MCF 10A (cell line): ENCODE measurements around the gene GPC3. TPM values are rescaled to one million over a fixed set of nuclear protein-coding genes. Genes with fewer than 3 reads are reported as not detected.

Experiments used
- BruUV-seq: library from RNA; stranded (reverse); fragments of 400-500 nt; replicated peaks from 2 replicates; lab custom pipeline; 2021; lab: Mats Ljungman, UMichigan
- CTCF ChIA-PET: fragments of 300-600 bp; sonication (Branson Sonifier 250); formaldehyde crosslinking; extraction: SDS; loops from one replicate; lab custom pipeline; 2021; ENCODE audit warnings: antibody characterized with exemption, inconsistent platforms; lab: Yijun Ruan, JAX
- POLR2A ChIA-PET: fragments of 300-600, 350-650 bp; sonication (Branson Sonifier 250); formaldehyde crosslinking; extraction: SDS; loops from one replicate; lab custom pipeline; 2020; ENCODE audit warnings: antibody characterized with exemption, inconsistent platforms; lab: Yijun Ruan, JAX
- DNase-seq: peaks from one replicate; pipeline ENCODE4 v3.0.0-alpha.2; 2018; ENCODE audit not compliant: unreplicated experiment
- H3K27ac Mint-ChIP-seq: one replicate; pipeline ENCODE4 v1.8.0; 2022; ENCODE audit warnings: mild to moderate bottlenecking, low read depth, mixed read lengths; ENCODE audit not compliant: unreplicated experiment
- H3K27me3 Mint-ChIP-seq: one replicate; pipeline ENCODE4 v1.8.0; 2022; ENCODE audit warnings: mixed read lengths; ENCODE audit not compliant: insufficient read depth, unreplicated experiment
- H3K36me3 Mint-ChIP-seq: one replicate; pipeline ENCODE4 v1.8.0; 2022; ENCODE audit warnings: mild to moderate bottlenecking, moderate library complexity, mixed read lengths; ENCODE audit not compliant: insufficient read depth, unreplicated experiment
- H3K4me1 Mint-ChIP-seq: one replicate; pipeline ENCODE4 v1.8.0; 2022; ENCODE audit warnings: mixed read lengths; ENCODE audit not compliant: insufficient read depth, unreplicated experiment
- H3K4me3 Mint-ChIP-seq: one replicate; pipeline ENCODE4 v1.8.0; 2022; ENCODE audit warnings: mild to moderate bottlenecking, moderate library complexity, mixed read lengths; ENCODE audit not compliant: unreplicated experiment
- H3K9me3 Mint-ChIP-seq: one replicate; pipeline ENCODE4 v1.8.0; 2022; ENCODE audit warnings: mixed read lengths; ENCODE audit not compliant: unreplicated experiment
- intact Hi-C: fragments of 100-400 bp; cut with micrococcal nuclease; formaldehyde crosslinking; loops from 2 replicates; pipeline ENCODE4 v1.14.1; 2022
- total RNA-seq: library from RNA; stranded (reverse); gene quantifications from 2 replicates; pipeline ENCODE4 v1.2.3, GENCODE V29; 2022
- TF ChIP-seq, protein P1 (sequence below): fragments of 200-600 bp; IDR thresholded peaks from one replicate; pipeline ENCODE4 v1.8.0; 2022; ENCODE audit warnings: antibody characterized with exemption, mild to moderate bottlenecking; ENCODE audit not compliant: unreplicated experiment

GPC3 gene
- total RNA-seq, 1 experiment from 2014 or later = 0.37 TPM

GRCh38 chrX:133985967-133986683 lies 731 bp upstream of the GPC3 start:
- Mint-ChIP-seq H3K36me3 (no peaks in the 10 kb centered on the region), H3K4me3 (peak overlapping the region; percentile 68), H3K27ac (no peak overlapping the region), H3K4me1 (no peaks in the 10 kb centered on the region), H3K9me3 (no peaks in the 10 kb centered on the region), H3K27me3 (peaks cover 36% of the 10 kb centered on the region)
- TF ChIP-seq, protein P1, sequence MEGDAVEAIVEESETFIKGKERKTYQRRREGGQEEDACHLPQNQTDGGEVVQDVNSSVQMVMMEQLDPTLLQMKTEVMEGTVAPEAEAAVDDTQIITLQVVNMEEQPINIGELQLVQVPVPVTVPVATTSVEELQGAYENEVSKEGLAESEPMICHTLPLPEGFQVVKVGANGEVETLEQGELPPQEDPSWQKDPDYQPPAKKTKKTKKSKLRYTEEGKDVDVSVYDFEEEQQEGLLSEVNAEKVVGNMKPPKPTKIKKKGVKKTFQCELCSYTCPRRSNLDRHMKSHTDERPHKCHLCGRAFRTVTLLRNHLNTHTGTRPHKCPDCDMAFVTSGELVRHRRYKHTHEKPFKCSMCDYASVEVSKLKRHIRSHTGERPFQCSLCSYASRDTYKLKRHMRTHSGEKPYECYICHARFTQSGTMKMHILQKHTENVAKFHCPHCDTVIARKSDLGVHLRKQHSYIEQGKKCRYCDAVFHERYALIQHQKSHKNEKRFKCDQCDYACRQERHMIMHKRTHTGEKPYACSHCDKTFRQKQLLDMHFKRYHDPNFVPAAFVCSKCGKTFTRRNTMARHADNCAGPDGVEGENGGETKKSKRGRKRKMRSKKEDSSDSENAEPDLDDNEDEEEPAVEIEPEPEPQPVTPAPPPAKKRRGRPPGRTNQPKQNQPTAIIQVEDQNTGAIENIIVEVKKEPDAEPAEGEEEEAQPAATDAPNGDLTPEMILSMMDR = no peak
- ChIA-PET POLR2A (no interaction called here), CTCF (interaction anchor here (0.9 to 1.3 kb wide), 3 partner anchors 13 to 158 kb away, joined by 3 to 6 read pairs (median 4); no protein-coding TSS in a partner anchor)
- no peak for DNase-seq
- BruUV-seq = no TSS peak
- intact Hi-C loops = no loop called here

- H3K4me3 Mint-ChIP-seq = no peak overlapping the region
- TF ChIP-seq, protein P1 = no peak
- H3K27me3 Mint-ChIP-seq = peaks cover 49% of the 10 kb centered on the region
- no peaks in the 10 kb centered on the region for H3K9me3 Mint-ChIP-seq
- POLR2A ChIA-PET = no interaction called here
- intact Hi-C loops = no loop called here
- H3K4me1 Mint-ChIP-seq = no peaks in the 10 kb centered on the region
- H3K27ac Mint-ChIP-seq = no peak overlapping the region
- CTCF ChIA-PET = interaction anchor here (0.6 kb wide), 1 partner anchor 42 kb away, joined by 4 read pairs; no protein-coding TSS in a partner anchor
- H3K36me3 Mint-ChIP-seq = no peaks in the 10 kb centered on the region
- DNase-seq = no peak
- no TSS peak for BruUV-seq
Measured at GRCh38 chrX:133984857-133985163, 584 bp downstream of the GPC3 start.

DNA sequence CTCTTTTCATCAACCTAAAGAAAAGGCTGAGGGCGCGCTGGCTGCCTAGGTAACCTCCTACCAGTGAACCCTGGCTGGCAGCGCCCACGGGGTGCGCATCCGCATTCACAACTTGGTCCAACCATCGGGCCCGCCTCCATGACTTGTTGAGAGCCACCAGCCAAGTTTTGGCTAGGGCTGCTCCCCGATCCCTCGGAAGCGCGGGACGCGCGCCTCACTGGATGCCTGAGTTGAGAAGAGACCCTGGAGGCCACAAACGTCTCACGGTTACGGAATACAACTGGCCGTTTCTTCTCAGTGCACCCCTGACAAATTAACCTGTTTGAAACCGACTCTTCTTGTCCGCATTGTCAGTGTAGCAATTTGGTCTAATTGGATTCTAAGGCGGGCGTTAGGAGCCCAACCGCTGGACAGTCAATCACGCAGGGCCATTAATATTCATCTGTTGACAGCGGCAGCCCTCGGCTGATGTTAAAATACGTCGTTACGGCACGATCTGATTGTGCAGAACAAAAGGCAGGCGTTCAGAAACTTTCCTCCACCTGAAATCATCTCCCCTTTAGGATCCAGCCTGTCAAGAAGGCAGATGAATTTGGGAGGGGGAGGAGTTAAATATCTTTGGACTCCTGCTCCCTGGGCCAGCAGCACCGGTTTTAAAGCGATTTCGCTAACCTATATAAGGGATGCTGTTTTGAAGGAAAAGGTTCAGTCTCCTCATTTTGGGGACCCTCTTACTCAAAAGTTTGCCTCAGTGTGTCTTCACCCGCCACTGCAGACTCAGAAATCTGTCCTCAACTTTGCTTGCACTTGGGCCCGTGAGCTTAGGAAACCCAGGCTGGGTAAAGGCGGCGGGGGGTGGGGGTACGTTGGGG lies 1.2 kb downstream of the GPC3 start:
- ChIA-PET POLR2A (no interaction called here), CTCF (interaction anchor here (0.6 kb wide), 1 partner anchor 42 kb away, joined by 4 read pairs; no protein-coding TSS in a partner anchor)
- intact Hi-C loops = no loop called here
- Mint-ChIP-seq H3K4me3 (no peak overlapping the region), H3K4me1 (no peaks in the 10 kb centered on the region), H3K36me3 (no peaks in the 10 kb centered on the region), H3K9me3 (no peaks in the 10 kb centered on the region), H3K27me3 (peaks cover 55% of the 10 kb centered on the region), H3K27ac (no peak overlapping the region)
- BruUV-seq = no TSS peak
- TF ChIP-seq, protein P1 = no peak
- no peak for DNase-seq

GRCh38 chrX:133983256-133983973 lies 2.0 kb downstream of the GPC3 start:
- Mint-ChIP-seq H3K27ac (no peak overlapping the region), H3K4me3 (no peak overlapping the region), H3K27me3 (peaks cover 58% of the 10 kb centered on the region), H3K9me3 (no peaks in the 10 kb centered on the region), H3K4me1 (no peaks in the 10 kb centered on the region), H3K36me3 (no peaks in the 10 kb centered on the region)
- POLR2A ChIA-PET = no interaction called here
- TF ChIP-seq, protein P1 = no peak
- no peak for DNase-seq
- BruUV-seq = no TSS peak
- CTCF ChIA-PET = interaction anchor here (0.9 to 2.0 kb wide), 2 partner anchors 9 to 191 kb away, joined by 4 read pairs; no protein-coding TSS in a partner anchor
- intact Hi-C loops = no loop called here
